Osteoblast (primary cell): ENCODE measurements around the gene GNG12. TPM values are rescaled to one million over a fixed set of nuclear protein-coding genes. Genes with fewer than 3 reads are reported as not detected.

Experiments used
- DNase-seq: peaks from one replicate; pipeline ENCODE4 v3.0.0; 2011; ENCODE audit warnings: low spot score, mixed read lengths; ENCODE audit not compliant: insufficient read length; ENCODE audit errors: missing footprints
- H2AFZ ChIP-seq: 2 replicates; pipeline ENCODE4 v1.6.0; 2011; ENCODE audit warnings: mild to moderate bottlenecking, low read length
- H3K27ac ChIP-seq: 2 replicates; pipeline ENCODE4 v1.5.1; 2011; ENCODE audit warnings: mild to moderate bottlenecking, low read depth, low read length, moderate library complexity
- H3K27me3 ChIP-seq: 2 replicates; pipeline ENCODE4 v1.6.0; 2012; ENCODE audit warnings: mild to moderate bottlenecking, control low read depth, inconsistent platforms, low read length, moderate library complexity; ENCODE audit not compliant: insufficient read depth
- H3K36me3 ChIP-seq: 2 replicates; pipeline ENCODE4 v1.5.1; 2011; ENCODE audit warnings: mild to moderate bottlenecking, low read length, control low read depth, moderate library complexity; ENCODE audit not compliant: insufficient read depth
- H3K4me1 ChIP-seq: 2 replicates; pipeline ENCODE4 v1.5.1; 2011; ENCODE audit warnings: mild to moderate bottlenecking, low read length, control low read depth, moderate library complexity; ENCODE audit not compliant: insufficient read depth
- H3K4me2 ChIP-seq: 2 replicates; pipeline ENCODE4 v1.6.0; 2011; ENCODE audit warnings: mild to moderate bottlenecking, low read length; ENCODE audit not compliant: insufficient read depth
- H3K4me3 ChIP-seq: fragments of 200-600 bp; sonication (generic); 3 replicates; pipeline ENCODE4 v1.5.1; 2012; ENCODE audit warnings: mild to moderate bottlenecking, low read length, inconsistent platforms; ENCODE audit not compliant: insufficient read depth
- H3K79me2 ChIP-seq: 2 replicates; pipeline ENCODE4 v1.6.0; 2012; ENCODE audit warnings: mild to moderate bottlenecking, low read length, control low read depth, inconsistent platforms; ENCODE audit not compliant: insufficient read depth
- H3K9me3 ChIP-seq: 2 replicates; pipeline ENCODE4 v1.5.1; 2011; ENCODE audit warnings: low read depth, low read length, control low read depth
- H4K20me1 ChIP-seq: 2 replicates; pipeline ENCODE4 v1.6.0; 2012; ENCODE audit warnings: mild to moderate bottlenecking, low read length, control low read depth; ENCODE audit not compliant: insufficient read depth
- CTCF ChIP-seq: IDR thresholded peaks from 2 replicates; pipeline ENCODE4 v1.5.1; 2011; ENCODE audit warnings: mild to moderate bottlenecking, low read depth, low read length, moderate library complexity; ENCODE audit errors: extremely low read depth
- total RNA-seq: library from RNA; depleted of rRNA; stranded (reverse); fragments of >200 nt; gene quantifications from 2 replicates; pipeline ENCODE4 v1.2.3, GENCODE V29; 2012

The GNG12 gene
- total RNA-seq, 1 donor: 219 TPM

GRCh38 chr1:67724928-67725560 lies 108.2 kb downstream of the GNG12 start:
- Histone ChIP-seq H3K4me2 (no peak overlapping the region), H3K4me1 (peaks cover 59% of the 10 kb centered on the region)

GRCh38 chr1:67723620-67724019 lies 109.6 kb downstream of the GNG12 start:
- H3K27ac ChIP-seq: peak overlapping the region; percentile 75
- no peak for TF ChIP-seq CTCF

More at GRCh38 chr1:67724928-67725560, 108.2 kb downstream of the GNG12 start:
- no peaks in the 10 kb centered on the region for H3K36me3 ChIP-seq
- H3K27ac ChIP-seq: peak overlapping the region; percentile 75
- no peak for DNase-seq
- no peaks in the 10 kb centered on the region for H3K27me3 ChIP-seq
- peaks cover 25% of the 10 kb centered on the region for H4K20me1 ChIP-seq
- no peak overlapping the region for H3K4me3 ChIP-seq
- peaks cover 64% of the 10 kb centered on the region for H3K79me2 ChIP-seq
- H3K9me3 ChIP-seq: no peaks in the 10 kb centered on the region
- no peak overlapping the region for H2AFZ ChIP-seq
- no peak for TF ChIP-seq CTCF

GRCh38 chr1:67723126-67723525 lies 110.1 kb downstream of the GNG12 start:
- H3K27ac ChIP-seq: peak overlapping the region; percentile 75
- H2AFZ ChIP-seq: no peak overlapping the region
- H3K36me3 ChIP-seq: no peaks in the 10 kb centered on the region
- H3K79me2 ChIP-seq: peaks cover 64% of the 10 kb centered on the region
- DNase-seq: no peak
- peaks cover 61% of the 10 kb centered on the region for H3K4me1 ChIP-seq
- no peak for TF ChIP-seq CTCF
- no peaks in the 10 kb centered on the region for H3K27me3 ChIP-seq
- peaks cover 25% of the 10 kb centered on the region for H4K20me1 ChIP-seq
- H3K9me3 ChIP-seq: no peaks in the 10 kb centered on the region
- H3K4me3 ChIP-seq: no peak overlapping the region
- peak overlapping the region; percentile 7 for H3K4me2 ChIP-seq

More at GRCh38 chr1:67723620-67724019, 109.6 kb downstream of the GNG12 start:
- peaks cover 64% of the 10 kb centered on the region for H3K79me2 ChIP-seq
- DNase-seq: peak; percentile 71
- no peaks in the 10 kb centered on the region for H3K9me3 ChIP-seq
- no peak overlapping the region for H2AFZ ChIP-seq
- peak overlapping the region; percentile 7 for H3K4me2 ChIP-seq
- H3K4me3 ChIP-seq: no peak overlapping the region
- H3K36me3 ChIP-seq: no peaks in the 10 kb centered on the region
- H3K4me1 ChIP-seq: peaks cover 59% of the 10 kb centered on the region
- no peaks in the 10 kb centered on the region for H3K27me3 ChIP-seq
- peaks cover 25% of the 10 kb centered on the region for H4K20me1 ChIP-seq

GRCh38 chr1:67722292-67722944 lies 110.8 kb downstream of the GNG12 start:
- peaks cover 66% of the 10 kb centered on the region for H3K4me1 ChIP-seq
- no peak overlapping the region for H2AFZ ChIP-seq
- no peaks in the 10 kb centered on the region for H3K36me3 ChIP-seq
- no peak overlapping the region for H3K4me3 ChIP-seq
- peaks cover 64% of the 10 kb centered on the region for H3K79me2 ChIP-seq
- H4K20me1 ChIP-seq: peaks cover 30% of the 10 kb centered on the region
- DNase-seq: no peak
- peak overlapping the region; percentile 33 for H3K4me2 ChIP-seq
- peak overlapping the region; percentile 75 for H3K27ac ChIP-seq
- no peaks in the 10 kb centered on the region for H3K9me3 ChIP-seq
- TF ChIP-seq CTCF: no peak
- no peaks in the 10 kb centered on the region for H3K27me3 ChIP-seq
